Measurements from ENCODE around the gene BCL11A.

The BCL11A gene

DNA sequence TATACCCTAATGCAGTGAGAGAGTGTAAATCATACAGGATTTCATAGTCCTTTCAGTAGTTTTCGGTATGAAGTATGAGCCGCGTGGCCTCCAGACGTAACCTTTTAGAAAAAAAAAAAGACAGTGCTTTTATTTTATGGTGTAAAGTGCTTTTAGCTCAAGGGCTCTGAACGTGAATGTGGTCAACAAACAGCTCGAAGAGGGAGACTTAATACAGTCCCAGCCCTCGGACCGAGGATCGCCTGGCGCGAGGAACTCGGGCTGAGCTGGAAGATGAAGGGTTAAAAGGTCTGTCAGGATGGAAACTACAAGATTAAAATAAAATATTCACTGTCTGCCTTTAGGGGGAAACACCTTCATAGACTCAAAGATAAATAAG lies 4.0 kb upstream of the BCL11A start:
- DNase-seq: peak; percentile 26

GRCh38 chr2:60556576-60557485 lies 3.4 kb upstream of the BCL11A start:
- peak; percentile 56 for DNase-seq

DNA sequence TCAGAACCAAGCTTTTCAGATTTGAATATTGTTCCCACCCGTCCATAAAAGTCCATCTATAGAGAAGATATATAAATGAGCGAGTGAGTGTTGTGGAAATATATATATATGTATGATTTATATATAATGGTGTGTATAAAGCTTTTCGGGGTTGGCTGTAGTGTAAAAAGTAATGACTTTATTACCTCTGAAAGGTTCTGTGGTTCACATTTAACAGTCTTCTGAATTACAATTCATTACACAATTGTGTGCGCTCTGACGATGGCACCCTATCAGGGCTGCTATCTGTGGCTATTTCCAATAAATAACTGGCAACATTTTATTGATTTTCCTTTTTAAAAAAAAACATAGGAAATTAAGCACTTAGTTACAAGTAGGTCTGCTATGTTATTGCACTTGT lies 2.7 kb upstream of the BCL11A start:
- DNase-seq: peak; percentile 53

DNA sequence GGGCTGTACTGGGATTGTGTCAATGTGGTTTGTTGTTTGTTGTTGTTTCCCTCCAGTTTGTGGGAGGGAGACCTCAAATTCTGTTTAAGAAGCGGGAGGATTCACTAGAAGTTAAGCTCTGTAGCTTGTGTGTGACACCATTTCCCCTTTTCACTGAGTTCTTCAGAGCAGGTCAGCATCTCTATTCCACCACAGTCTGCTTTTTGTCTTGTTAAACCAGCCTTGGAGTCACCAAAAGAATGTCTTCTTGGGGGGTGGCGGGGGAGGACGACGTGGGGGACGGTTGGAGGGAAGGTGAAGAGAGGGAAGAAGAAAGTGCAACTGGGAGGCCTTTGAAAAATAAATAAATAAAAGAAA lies 2.3 kb upstream of the BCL11A start:
- DNase-seq: peak; percentile 53

DNA sequence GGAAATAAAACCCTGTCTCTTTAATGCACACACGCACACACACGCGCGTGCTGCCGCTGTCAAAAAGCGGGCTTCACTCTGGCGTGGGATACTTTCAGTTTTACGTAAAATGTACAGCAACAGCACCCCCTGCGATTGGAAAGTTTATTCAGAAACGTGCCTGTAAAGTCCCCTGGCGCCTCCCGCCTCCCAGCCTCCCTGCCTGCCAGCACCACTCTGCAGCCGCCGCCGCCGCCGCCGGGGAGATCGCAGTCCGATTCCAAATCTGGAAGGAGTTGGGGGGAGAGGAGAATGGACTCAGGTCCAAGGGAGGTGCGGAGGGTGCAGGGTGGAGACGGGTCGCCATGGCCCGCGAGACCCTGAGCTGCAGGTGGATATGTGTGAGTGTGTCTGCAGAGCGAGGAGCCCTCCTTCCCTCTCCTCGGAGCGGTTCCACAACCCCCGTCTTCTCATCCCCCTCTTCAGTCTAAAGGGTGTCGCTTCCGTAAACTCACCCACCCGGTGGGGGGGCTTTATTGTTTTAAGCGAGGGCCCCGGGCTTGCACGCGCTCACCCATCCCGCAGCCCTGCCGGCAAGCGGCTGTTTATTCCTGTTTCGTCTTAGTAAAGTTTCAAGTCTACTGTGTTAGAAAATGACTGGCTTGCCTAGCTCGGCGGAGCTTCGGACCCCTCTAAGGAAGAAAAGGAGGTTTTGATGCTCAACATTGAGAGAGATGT lies 1.8 kb upstream of the BCL11A start:
- peak; percentile 85 for DNase-seq

DNA sequence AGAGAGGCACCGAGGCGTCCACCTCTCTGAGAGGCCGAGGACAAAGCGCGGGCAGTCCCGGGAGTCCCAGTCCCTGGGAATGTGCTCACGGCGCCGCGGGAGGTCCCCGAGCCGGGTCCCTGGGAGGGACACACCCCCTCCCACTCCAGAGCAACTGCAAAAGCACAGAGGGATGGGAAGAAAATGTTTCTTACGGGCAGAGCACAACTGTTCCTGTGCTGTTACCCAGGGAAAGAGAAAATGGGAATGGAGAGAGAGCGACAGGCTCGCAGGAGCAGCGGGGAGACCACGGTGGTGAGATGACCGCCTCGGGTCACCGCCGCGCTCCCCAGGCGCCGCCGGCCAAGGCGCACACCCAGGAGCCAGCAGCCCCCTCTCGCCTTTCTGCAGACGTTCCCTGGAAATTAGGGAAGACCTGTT lies 1.2 kb upstream of the BCL11A start:
- peak; percentile 83 for DNase-seq

- peak; percentile 82 for DNase-seq
Measured at GRCh38 chr2:60554074-60554645, 706 bp upstream of the BCL11A start.

DNA sequence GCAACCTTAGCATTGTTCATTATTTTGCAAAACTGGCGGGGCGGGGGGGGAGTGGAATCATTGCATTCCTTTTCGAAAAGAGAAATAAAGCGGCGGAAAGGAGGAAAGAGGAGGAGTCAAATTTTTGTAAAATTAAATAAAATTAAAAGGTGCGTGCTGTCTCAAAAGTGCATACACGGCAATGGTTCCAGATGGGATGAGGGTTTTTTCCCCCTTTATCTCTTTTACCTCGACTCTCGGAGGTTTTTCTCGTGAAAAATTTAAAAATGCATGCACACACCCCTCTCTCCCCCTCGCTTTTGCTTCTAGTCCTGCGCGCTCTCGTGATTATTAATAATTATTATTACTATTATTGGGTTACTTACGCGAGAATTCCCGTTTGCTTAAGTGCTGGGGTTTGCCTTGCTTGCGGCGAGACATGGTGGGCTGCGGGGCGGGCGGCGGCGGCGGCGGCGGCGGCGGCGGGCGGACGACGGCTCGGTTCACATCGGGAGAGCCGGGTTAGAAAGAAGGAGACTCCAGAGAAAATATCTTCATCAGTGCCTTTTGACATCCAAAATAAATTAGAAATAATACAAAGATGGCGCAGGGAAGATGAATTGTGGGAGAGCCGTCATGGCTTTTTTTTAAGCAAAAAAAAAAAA lies 481 bp downstream of the BCL11A start:
- no peak for DNase-seq

DNA sequence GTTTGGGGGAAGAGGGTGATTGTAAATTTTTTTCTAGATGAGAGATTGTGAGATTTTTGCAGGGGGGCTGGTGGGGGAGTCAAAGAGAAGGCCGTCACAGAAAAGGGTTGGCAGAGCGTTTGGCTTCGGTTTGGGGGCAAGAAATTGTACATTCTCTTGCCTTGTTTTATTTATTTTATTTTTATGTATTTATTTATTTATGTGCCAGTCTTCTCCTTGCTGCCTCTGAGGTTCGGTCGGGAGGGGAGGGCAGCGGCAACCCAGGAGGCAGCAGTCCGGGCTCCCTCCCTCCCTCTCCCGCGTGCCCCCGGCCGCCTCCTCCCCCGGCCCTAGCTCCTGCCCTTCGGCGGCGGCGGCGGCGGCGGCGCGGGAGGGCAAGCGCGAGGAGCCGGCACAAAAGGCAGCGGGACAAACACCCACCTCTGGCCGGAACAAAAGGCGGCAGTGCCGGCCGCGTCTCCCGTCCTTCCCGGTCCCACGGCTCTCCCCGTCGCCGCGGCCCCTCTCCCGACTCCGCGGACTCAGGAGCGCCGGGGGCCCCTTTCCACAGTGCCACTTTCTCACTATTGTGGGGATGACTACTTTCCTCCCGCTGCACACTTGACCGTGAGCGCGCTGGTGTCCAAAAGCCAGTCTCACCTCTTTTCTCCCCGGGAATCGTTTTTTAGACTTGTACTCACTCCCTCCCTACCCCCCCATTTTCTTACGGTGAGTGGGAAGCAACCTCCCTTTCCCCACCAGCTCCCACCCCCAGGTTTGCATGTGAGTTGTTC lies 1.2 kb downstream of the BCL11A start:
- peak; percentile 85 for DNase-seq

GRCh38 chr2:60551240-60552077 lies 2.0 kb downstream of the BCL11A start:
- DNase-seq: peak; percentile 83

GRCh38 chr2:60550984-60551239 lies 2.5 kb downstream of the BCL11A start:
- no peak for DNase-seq

GRCh38 chr2:60550178-60550983 lies 3.1 kb downstream of the BCL11A start:
- DNase-seq: peak; percentile 95

DNA sequence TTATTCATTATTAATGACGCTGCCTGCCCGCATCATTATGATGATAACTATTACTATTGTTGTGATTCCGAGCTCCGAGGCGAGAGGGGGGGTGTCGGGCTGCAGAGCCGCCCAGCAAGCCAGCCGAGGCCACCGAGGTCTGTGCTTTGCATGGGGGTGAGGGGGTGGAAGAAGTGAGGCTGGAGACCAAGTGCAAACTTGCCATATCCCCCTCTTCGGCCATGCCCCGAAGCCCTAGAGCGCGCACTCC lies 3.6 kb downstream of the BCL11A start:
- DNase-seq: peak; percentile 83

DNA sequence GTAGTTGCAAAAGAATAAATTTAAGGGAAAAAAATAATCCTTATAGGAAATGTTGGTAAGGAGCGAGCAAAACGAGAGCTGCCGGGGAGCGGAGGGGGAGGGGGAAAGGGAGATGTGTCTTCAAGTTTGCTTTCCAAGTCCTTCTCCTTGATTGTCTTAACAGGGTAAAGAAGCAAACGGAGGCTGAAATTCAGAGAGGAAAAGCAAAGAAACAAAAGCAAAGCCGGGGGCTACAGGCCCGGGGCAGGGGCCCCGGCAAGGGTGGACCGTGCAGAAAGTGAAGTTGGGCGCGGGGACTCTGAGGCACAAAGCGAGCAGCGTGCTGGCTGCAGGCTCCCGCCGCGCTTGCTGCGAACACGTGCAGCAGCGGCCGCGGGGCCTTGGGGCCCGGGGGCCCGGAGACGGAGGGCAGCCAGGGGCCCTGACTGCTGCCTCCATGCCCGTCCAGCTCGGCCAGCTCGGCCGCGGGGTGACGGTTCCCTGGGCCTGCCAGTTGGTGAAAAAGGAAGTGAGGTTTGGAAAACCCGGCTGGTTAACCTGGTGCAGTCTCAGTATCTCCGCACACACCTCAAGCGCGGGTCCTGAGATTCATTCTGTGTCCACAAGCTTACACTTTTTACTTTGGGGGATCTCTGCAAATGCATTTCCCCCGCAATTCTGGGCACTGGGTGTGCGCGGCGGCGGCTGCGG lies 4.1 kb downstream of the BCL11A start:
- peak; percentile 81 for DNase-seq

GRCh38 chr2:60548845-60549237 lies 4.6 kb downstream of the BCL11A start:
- DNase-seq: no peak

GRCh38 chr2:60548311-60548710 lies 5.1 kb downstream of the BCL11A start:
- no peak for DNase-seq

DNA sequence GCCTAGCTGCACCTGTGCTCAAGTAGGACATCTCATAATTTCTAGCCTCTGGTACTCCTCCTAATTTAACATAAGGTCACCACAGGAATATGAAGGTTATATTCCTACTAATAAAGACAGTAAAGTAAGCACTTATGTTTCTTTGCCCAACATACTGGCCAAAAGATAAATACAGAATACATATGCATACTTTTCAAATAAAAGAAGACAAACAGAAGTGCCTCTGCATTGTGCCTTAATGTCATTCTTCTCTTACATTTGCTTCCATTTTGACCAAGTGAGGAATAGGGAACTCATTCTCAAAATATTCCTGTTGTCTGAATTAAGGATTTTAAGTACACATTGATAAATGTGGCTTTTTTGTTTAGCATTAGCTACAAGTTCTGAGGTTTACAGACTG lies 5.6 kb downstream of the BCL11A start:
- DNase-seq: peak; percentile 16

DNA sequence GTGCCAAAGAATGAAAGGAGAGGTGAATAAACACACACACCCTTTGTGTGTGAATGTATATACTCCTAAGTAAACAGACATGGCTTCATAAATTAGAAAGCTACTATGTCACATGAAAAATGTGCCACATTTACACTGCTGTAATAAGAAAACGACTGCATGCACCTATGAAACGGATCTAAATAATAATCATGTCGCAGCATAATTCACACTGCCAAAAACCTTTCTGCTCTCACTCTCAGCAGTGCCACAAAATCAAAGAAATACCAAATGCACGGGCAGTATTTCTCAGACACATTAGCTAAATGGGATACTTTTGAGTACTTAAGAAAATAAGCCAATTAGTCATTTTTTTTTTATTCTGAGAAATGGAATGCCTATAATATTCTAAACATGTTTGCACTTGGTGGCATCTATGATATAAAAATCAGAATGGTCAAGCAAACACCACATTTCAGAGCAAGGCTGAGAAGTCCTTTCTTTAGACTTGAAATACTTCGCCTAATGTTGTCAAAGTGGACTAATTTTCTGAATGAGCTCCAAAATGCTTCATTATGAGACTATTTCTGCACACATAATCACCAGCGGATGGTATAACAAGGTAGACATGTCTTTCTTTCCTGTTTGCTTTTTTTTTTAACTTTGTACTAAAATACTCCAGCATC lies 6.6 kb downstream of the BCL11A start:
- DNase-seq: no peak

GRCh38 chr2:60544954-60545560 lies 8.4 kb downstream of the BCL11A start:
- DNase-seq: no peak

DNA sequence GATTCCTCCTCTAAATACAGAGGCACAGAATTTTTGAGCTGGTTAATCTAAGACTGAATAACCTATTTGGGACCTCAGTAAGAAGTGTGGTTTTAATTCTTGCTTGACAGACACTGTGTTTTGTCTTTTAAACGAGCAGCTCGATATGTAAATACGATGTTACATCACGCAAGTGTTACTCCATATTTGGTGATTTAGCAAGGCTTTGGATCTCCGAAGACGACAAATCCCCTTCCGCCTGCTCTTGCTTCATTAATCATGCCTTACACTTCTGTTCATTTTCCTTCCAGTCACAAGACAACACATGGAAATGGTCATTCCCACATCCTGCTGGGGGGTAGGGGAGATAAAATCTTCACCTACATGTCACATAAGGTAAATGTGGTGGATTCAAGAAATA lies 9.4 kb downstream of the BCL11A start:
- DNase-seq: no peak
